Epithelial cell of proximal tubule (primary cell): ENCODE measurements around the gene ADPRM. TPM values are rescaled to one million over a fixed set of nuclear protein-coding genes. Genes with fewer than 3 reads are reported as not detected.

Experiments used
- total RNA-seq: library from RNA; depleted of rRNA; stranded (reverse); fragments of >200 nt; gene quantifications from 2 replicates; pipeline ENCODE4 v1.2.3, GENCODE V29; 2015

The ADPRM gene
- total RNA-seq, 1 donor from 2014 or later, result 9.4 TPM

Other genes starting within 250 kb of the ADPRM start
- gene MYH4, start 228.0 kb upstream of the ADPRM start, total RNA-seq, result not detected in 2 replicates
- gene MYH1, start 179.1 kb upstream of the ADPRM start, total RNA-seq, result not detected in 2 replicates
- gene MYH2, start 147.9 kb upstream of the ADPRM start, total RNA-seq, result not detected in 2 replicates
- under 0.01 and 1.7 TPM in 2 replicates for gene MYH3, start 40.3 kb upstream of the ADPRM start, total RNA-seq
- gene SCO1, start 61 bp upstream of the ADPRM start, total RNA-seq, result 33.7 and 37.6 TPM in 2 replicates
- gene TMEM220, start 32.4 kb downstream of the ADPRM start, total RNA-seq, result 1.9 TPM in 1 of 2 replicates, not detected in the other
- gene TMEM238L, start 106.5 kb downstream of the ADPRM start, total RNA-seq, result not detected in 2 replicates
- not detected in 2 replicates for gene PIRT, start 140.5 kb downstream of the ADPRM start, total RNA-seq